Neural cell (in vitro differentiated cells): ENCODE measurements around the gene MEGF6. TPM values are rescaled to one million over a fixed set of nuclear protein-coding genes. Genes with fewer than 3 reads are reported as not detected.
"Not testable (repeated sequence)": the region's sequence is repeated elsewhere in the genome, so short reads cannot be mapped to it uniquely, and the experiment has no call there.

Source experiments
- H2AFZ ChIP-seq: fragments of 200-600, 300-800 bp; sonication (generic), shearing (Covaris generic); 2 replicates; pipeline ENCODE4 v1.6.0; 2014; ENCODE audit warnings: low read depth, mild to moderate bottlenecking, antibody characterized with exemption, low read length, moderate library complexity
- H3F3A ChIP-seq: fragments of 200-600 bp; shearing (Covaris generic); 2 replicates; pipeline ENCODE4 v1.6.1; 2016; ENCODE audit warnings: mild to moderate bottlenecking, moderate library complexity, mixed read lengths, antibody characterized with exemption, low read length; ENCODE audit not compliant: insufficient read depth, poor library complexity, severe bottlenecking
- H3K27ac ChIP-seq: fragments of 200-600, 300-800 bp; sonication (generic), shearing (Covaris generic); 2 replicates; pipeline ENCODE4 v1.5.1; 2014; ENCODE audit warnings: mild to moderate bottlenecking, low read length, moderate library complexity
- H3K27me3 ChIP-seq: fragments of 300-800, 200-600 bp; sonication (generic), shearing (Covaris generic); 2 replicates; pipeline ENCODE4 v1.6.0; 2014; ENCODE audit warnings: mild to moderate bottlenecking, low read depth, low read length, moderate library complexity; ENCODE audit not compliant: insufficient read depth
- H3K36me3 ChIP-seq: fragments of 300-800, 200-600 bp; sonication (generic), shearing (Covaris generic); 2 replicates; pipeline ENCODE4 v1.5.1; 2014; ENCODE audit warnings: mild to moderate bottlenecking, antibody characterized with exemption, low read length, moderate library complexity; ENCODE audit not compliant: insufficient read depth
- H3K4me2 ChIP-seq: fragments of 300-800, 200-600 bp; sonication (generic), shearing (Covaris generic); 2 replicates; pipeline ENCODE4 v1.6.0; 2014; ENCODE audit warnings: mild to moderate bottlenecking, low read length
- H3K4me3 ChIP-seq: fragments of 300-800, 200-600 bp; sonication (generic), shearing (Covaris generic); 2 replicates; pipeline ENCODE4 v1.5.1; 2014; ENCODE audit warnings: mild to moderate bottlenecking, low read length, moderate library complexity
- H3K79me2 ChIP-seq: fragments of 200-600 bp; shearing (Covaris generic); replicated peaks from 2 replicates; pipeline ENCODE4 v1.6.0; 2014; ENCODE audit warnings: mild to moderate bottlenecking, low read length, moderate library complexity; ENCODE audit not compliant: insufficient read depth
- H3K9ac ChIP-seq: fragments of 300-800, 200-600 bp; sonication (generic), shearing (Covaris generic); 2 replicates; pipeline ENCODE4 v1.6.1; 2016; ENCODE audit warnings: mild to moderate bottlenecking, low read length, mixed read lengths
- H3K9me2 ChIP-seq: fragments of 200-600 bp; shearing (Covaris generic); 2 replicates; pipeline ENCODE4 v1.6.1; 2016; ENCODE audit warnings: mild to moderate bottlenecking, low read length, mixed read lengths; ENCODE audit not compliant: insufficient read depth
- H3K9me3 ChIP-seq: fragments of 200-600, 300-800 bp; sonication (generic), shearing (Covaris generic); 2 replicates; pipeline ENCODE4 v1.6.1; 2016; ENCODE audit warnings: mild to moderate bottlenecking, mixed run types, low read length, moderate library complexity, mixed read lengths
- H4K20me1 ChIP-seq: fragments of 200-600 bp; shearing (Covaris generic); 2 replicates; pipeline ENCODE4 v1.6.1; 2016; ENCODE audit warnings: mild to moderate bottlenecking, mixed run types; ENCODE audit not compliant: insufficient read depth
- EP300 ChIP-seq: fragments of 450-650 bp; conservative IDR thresholded peaks from 2 replicates; pipeline ENCODE4 v1.6.1; 2014; ENCODE audit warnings: antibody characterized with exemption, mild to moderate bottlenecking, moderate library complexity; ENCODE audit not compliant: poor library complexity, severe bottlenecking
- EZH2 ChIP-seq: fragments of 200-600, 300-800 bp; shearing (Covaris generic), sonication (generic); IDR thresholded peaks from 2 replicates; pipeline ENCODE4 v1.6.1; 2014; ENCODE audit warnings: antibody characterized with exemption, low read length, borderline replicate concordance, mild to moderate bottlenecking; ENCODE audit not compliant: insufficient read depth, poor library complexity, severe bottlenecking
- MXI1 ChIP-seq: fragments of 450-650 bp; conservative IDR thresholded peaks from 2 replicates; pipeline ENCODE4 v1.6.1; 2014; ENCODE audit warnings: antibody characterized with exemption, mild to moderate bottlenecking; ENCODE audit not compliant: poor library complexity, severe bottlenecking
- POLR2AphosphoS5 ChIP-seq: IDR thresholded peaks from 2 replicates; pipeline ENCODE4 v1.6.1; 2012
- RAD21 ChIP-seq: fragments of 450-650 bp; conservative IDR thresholded peaks from 2 replicates; pipeline ENCODE4 v1.6.1; 2014; ENCODE audit warnings: antibody characterized with exemption, mild to moderate bottlenecking, moderate library complexity
- SMC3 ChIP-seq: fragments of 450-650 bp; conservative IDR thresholded peaks from 2 replicates; pipeline ENCODE4 v1.6.1; 2014; ENCODE audit warnings: antibody characterized with exemption, mild to moderate bottlenecking, moderate library complexity; ENCODE audit not compliant: poor library complexity
- TAF1 ChIP-seq: IDR thresholded peaks from 2 replicates; pipeline ENCODE4 v1.6.1; 2012; ENCODE audit warnings: low read depth
- polyA plus RNA-seq: library from polyadenylated mRNA; depleted of rRNA; stranded (reverse); fragments of >200 nt; gene quantifications from 2 replicates; pipeline ENCODE4 v1.2.3, GENCODE V29; 2014
- TF ChIP-seq, protein P1 (sequence below): IDR thresholded peaks from 2 replicates; pipeline ENCODE4 v1.6.1; 2012; ENCODE audit warnings: borderline replicate concordance
- TF ChIP-seq, protein P2 (sequence below): fragments of 450-650 bp; IDR thresholded peaks from 2 replicates; pipeline ENCODE4 v1.5.1; 2014; ENCODE audit warnings: antibody characterized with exemption, mild to moderate bottlenecking, moderate library complexity; ENCODE audit not compliant: poor library complexity, severe bottlenecking

The MEGF6 gene
- polyA plus RNA-seq, 1 donor from 2014 or later, result 6.0 TPM

DNA sequence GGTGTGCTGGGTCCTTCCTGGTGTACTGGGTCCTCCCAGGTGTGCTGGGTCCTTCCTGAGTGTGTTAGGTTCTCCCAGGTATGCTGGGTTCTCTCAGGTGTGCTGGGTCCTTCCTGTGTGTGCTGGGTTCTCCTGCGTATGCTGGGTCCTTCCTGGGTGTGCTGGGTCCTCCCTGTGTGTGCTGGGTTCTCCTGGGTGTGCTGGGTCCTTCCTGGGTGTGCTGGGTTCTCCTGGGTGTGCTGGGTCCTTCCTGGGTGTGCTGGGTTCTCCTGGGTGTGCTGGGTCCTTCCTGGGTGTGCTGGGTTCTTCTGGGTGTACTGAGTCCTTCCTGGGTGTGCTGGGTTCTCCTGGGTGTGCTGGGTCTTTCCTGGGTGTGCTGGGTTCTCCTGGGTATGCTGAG lies 38.7 kb downstream of the MEGF6 start:
- H3K27me3 ChIP-seq, H3K9ac ChIP-seq, H3F3A ChIP-seq, H3K79me2 ChIP-seq, H3K4me3 ChIP-seq, H2AFZ ChIP-seq, H3K27ac ChIP-seq, H3K9me3 ChIP-seq, H4K20me1 ChIP-seq, H3K4me2 ChIP-seq, H3K9me2 ChIP-seq, H3K36me3 ChIP-seq: not testable (repeated sequence)

DNA sequence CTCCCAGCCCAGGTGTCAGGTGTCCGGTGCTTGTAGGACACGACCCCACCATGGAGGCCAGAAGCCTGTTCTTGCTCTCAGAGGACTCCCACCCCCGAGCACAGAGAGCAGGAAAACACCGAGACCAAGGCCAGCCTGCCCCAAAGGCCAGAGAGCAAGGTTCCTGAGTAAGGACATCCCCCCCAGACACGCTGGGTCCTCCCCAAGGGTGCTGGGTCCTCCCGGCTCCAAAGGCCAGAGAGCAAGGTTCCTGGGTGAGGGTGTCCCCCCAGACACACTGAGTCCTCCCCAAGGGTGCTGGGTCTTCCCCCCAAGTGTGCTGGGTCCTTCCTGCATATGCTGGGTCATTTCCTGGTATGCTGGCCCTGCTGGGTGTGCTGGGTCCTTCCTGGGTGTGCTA lies 40.0 kb downstream of the MEGF6 start:
- Histone ChIP-seq H3K79me2 (no peaks in the 10 kb centered on the region), H3F3A (no peaks in the 10 kb centered on the region), H4K20me1 (no peaks in the 10 kb centered on the region), H3K36me3 (no peaks in the 10 kb centered on the region), H3K4me3 (no peak overlapping the region), H2AFZ (no peak overlapping the region), H3K9me3 (no peaks in the 10 kb centered on the region), H3K4me2 (no peak overlapping the region), H3K27ac (no peak overlapping the region), H3K9ac (no peak overlapping the region), H3K9me2 (no peaks in the 10 kb centered on the region), H3K27me3 (no peaks in the 10 kb centered on the region)
- TF ChIP-seq SMC3 (no peak), TAF1 (no peak), MXI1 (no peak), RAD21 (no peak)
- TF ChIP-seq, protein P1, sequence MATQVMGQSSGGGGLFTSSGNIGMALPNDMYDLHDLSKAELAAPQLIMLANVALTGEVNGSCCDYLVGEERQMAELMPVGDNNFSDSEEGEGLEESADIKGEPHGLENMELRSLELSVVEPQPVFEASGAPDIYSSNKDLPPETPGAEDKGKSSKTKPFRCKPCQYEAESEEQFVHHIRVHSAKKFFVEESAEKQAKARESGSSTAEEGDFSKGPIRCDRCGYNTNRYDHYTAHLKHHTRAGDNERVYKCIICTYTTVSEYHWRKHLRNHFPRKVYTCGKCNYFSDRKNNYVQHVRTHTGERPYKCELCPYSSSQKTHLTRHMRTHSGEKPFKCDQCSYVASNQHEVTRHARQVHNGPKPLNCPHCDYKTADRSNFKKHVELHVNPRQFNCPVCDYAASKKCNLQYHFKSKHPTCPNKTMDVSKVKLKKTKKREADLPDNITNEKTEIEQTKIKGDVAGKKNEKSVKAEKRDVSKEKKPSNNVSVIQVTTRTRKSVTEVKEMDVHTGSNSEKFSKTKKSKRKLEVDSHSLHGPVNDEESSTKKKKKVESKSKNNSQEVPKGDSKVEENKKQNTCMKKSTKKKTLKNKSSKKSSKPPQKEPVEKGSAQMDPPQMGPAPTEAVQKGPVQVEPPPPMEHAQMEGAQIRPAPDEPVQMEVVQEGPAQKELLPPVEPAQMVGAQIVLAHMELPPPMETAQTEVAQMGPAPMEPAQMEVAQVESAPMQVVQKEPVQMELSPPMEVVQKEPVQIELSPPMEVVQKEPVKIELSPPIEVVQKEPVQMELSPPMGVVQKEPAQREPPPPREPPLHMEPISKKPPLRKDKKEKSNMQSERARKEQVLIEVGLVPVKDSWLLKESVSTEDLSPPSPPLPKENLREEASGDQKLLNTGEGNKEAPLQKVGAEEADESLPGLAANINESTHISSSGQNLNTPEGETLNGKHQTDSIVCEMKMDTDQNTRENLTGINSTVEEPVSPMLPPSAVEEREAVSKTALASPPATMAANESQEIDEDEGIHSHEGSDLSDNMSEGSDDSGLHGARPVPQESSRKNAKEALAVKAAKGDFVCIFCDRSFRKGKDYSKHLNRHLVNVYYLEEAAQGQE, result no peak
- TF ChIP-seq, protein P2, sequence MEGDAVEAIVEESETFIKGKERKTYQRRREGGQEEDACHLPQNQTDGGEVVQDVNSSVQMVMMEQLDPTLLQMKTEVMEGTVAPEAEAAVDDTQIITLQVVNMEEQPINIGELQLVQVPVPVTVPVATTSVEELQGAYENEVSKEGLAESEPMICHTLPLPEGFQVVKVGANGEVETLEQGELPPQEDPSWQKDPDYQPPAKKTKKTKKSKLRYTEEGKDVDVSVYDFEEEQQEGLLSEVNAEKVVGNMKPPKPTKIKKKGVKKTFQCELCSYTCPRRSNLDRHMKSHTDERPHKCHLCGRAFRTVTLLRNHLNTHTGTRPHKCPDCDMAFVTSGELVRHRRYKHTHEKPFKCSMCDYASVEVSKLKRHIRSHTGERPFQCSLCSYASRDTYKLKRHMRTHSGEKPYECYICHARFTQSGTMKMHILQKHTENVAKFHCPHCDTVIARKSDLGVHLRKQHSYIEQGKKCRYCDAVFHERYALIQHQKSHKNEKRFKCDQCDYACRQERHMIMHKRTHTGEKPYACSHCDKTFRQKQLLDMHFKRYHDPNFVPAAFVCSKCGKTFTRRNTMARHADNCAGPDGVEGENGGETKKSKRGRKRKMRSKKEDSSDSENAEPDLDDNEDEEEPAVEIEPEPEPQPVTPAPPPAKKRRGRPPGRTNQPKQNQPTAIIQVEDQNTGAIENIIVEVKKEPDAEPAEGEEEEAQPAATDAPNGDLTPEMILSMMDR, result no peak

DNA sequence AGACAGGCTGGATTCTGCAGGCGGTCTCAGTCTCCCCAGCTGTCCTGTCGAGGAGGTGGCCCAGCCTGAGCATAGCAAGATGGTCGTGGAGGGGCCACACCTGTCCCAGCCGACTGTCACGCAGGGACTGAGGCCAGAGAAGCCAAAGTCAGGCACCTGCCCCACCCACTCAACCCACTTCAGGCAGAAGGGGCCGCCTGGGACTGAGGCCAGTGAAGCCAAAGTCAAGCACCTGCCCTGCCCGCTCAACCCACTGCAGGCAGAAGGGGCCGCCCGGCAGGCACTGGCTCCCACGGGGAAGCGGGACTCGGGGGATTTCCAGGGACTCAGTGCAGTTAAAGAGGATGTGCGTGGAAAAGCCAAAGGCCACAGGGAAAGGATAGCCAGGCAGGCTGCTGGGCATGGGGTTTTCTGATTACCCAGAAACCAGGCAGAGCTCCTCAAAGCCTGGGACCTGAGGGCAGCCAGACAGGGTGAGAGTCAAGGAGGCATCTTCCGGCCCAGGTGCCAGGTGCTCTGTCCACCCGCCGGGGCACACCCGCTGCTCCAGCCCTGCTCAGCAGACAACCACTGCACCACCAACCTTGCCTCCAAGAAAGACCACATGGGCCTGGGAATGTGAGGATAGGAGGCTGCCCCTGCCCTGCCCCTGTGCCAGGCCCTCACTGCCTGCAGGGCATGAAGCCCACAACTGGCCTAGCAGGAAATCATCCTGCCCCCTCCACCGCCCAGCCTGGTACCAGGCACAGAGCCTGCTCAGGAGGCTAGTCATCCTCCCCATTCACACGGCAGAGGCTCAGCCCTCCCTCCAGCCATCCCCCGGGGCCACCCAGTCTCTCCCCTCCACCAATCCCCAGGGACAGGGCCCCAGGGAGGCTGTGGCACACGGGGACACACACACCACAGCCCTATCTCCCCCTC lies 41.0 kb downstream of the MEGF6 start:
- no peak overlapping the region for H3K27ac ChIP-seq
- no peaks in the 10 kb centered on the region for H3K79me2 ChIP-seq
- H2AFZ ChIP-seq, result no peak overlapping the region
- TF ChIP-seq SMC3, result no peak
- TF ChIP-seq POLR2AphosphoS5, result no peak
- TF ChIP-seq EZH2, result no peak
- TF ChIP-seq MXI1, result no peak
- TF ChIP-seq, protein P2, result no peak
- TF ChIP-seq EP300, result no peak
- no peak for TF ChIP-seq RAD21
- TF ChIP-seq TAF1, result no peak
- TF ChIP-seq, protein P1, result no peak
- no peak overlapping the region for H3K4me2 ChIP-seq
- H3K9ac ChIP-seq, result no peak overlapping the region
- H3K36me3 ChIP-seq, result no peaks in the 10 kb centered on the region
- H4K20me1 ChIP-seq, result no peaks in the 10 kb centered on the region
- no peaks in the 10 kb centered on the region for H3F3A ChIP-seq
- H3K27me3 ChIP-seq, result no peaks in the 10 kb centered on the region
- no peaks in the 10 kb centered on the region for H3K9me3 ChIP-seq
- no peak overlapping the region for H3K4me3 ChIP-seq
- no peaks in the 10 kb centered on the region for H3K9me2 ChIP-seq
